ENCODE results near the gene CYP4F2. TPM values are rescaled to one million over a fixed set of nuclear protein-coding genes. Genes with fewer than 3 reads are reported as not detected.

The CYP4F2 gene
- total RNA-seq, 4 donors from 2014 or later = not detected

- TF ChIP-seq, protein P1, sequence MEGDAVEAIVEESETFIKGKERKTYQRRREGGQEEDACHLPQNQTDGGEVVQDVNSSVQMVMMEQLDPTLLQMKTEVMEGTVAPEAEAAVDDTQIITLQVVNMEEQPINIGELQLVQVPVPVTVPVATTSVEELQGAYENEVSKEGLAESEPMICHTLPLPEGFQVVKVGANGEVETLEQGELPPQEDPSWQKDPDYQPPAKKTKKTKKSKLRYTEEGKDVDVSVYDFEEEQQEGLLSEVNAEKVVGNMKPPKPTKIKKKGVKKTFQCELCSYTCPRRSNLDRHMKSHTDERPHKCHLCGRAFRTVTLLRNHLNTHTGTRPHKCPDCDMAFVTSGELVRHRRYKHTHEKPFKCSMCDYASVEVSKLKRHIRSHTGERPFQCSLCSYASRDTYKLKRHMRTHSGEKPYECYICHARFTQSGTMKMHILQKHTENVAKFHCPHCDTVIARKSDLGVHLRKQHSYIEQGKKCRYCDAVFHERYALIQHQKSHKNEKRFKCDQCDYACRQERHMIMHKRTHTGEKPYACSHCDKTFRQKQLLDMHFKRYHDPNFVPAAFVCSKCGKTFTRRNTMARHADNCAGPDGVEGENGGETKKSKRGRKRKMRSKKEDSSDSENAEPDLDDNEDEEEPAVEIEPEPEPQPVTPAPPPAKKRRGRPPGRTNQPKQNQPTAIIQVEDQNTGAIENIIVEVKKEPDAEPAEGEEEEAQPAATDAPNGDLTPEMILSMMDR (IDR thresholded peaks at IDR 0.05; ENCODE audit: low read depth) = no peak
Observed at GRCh38 chr19:15913830-15914229, 16.0 kb upstream of the CYP4F2 start.

DNA sequence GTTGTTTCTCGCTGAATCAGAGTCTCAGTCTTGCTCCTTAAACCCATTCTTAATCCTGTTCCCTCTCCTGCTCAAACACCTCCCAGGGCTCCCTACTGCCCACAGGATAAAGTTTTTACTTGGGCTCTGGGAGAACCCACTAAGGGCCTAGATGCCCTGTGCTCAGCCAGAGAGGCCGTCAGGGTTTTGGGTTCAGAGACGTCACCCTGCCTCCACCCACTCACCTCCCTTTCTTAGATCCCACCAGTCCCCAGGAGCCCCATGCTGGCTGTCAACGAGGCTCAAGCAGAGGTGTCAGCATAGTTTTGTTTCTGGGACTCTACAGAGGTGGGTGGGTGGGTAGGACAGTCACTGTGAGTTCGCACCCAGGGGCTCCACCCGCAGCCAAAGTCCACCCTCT lies 15.5 kb upstream of the CYP4F2 start:
- TF ChIP-seq, protein P1 (IDR thresholded peaks at IDR 0.05; ENCODE audit: low read depth) = no peak

- TF ChIP-seq, protein P1 (IDR thresholded peaks at IDR 0.05; ENCODE audit: low read depth) = no peak
Observed at GRCh38 chr19:15911599-15912235, 13.8 kb upstream of the CYP4F2 start.

- TF ChIP-seq, protein P1 (IDR thresholded peaks at IDR 0.05; ENCODE audit: low read depth) = no peak
Observed at GRCh38 chr19:15905026-15905425, 7.2 kb upstream of the CYP4F2 start.

GRCh38 chr19:15902254-15902653 lies 4.4 kb upstream of the CYP4F2 start:
- TF ChIP-seq, protein P1 (IDR thresholded peaks at IDR 0.05; ENCODE audit: low read depth) = no peak

- TF ChIP-seq, protein P1 (IDR thresholded peaks at IDR 0.05; ENCODE audit: low read depth) = no peak
Observed at GRCh38 chr19:15900504-15900903, 2.6 kb upstream of the CYP4F2 start.

DNA sequence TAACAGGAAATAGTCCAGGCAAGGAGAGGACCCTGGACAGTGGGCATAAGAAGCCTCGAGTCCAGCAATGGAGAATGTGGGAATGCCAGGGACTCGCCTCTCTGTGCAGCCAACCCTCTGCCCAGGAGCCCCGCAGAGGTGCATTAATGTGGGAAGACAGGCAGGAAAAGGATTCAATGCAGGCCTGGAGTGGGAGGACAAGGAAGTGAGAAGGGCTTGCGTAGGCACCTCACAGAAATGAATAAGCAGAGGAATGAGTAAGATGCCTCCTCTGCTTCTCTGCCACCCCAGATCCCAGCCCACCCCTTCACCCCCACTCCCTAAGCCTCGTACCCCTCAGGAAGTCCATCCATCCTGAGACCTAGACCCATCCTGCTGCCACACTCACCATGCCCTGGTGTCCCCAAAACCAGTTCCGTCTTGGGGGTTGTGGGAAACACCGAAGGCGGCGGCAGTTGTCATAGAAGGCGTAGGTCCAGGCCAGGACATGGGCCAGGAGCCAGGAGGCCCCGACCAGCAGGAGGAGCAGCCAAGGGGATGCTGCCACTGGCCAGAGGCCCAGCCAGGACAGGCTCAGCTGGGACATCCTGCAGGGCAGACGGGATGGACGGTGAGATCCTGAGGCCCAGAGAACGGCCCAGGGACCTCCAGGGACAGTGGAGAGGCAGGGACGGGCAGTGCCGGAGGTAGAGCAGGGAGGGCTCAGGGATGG lies 692 bp downstream of the CYP4F2 start:
- TF ChIP-seq, protein P1 (IDR thresholded peaks at IDR 0.05; ENCODE audit: low read depth) = no peak
